GM19455 (cell line): ENCODE results near the gene ORAI3.

ENCODE experiments used
- ATAC-seq: cut with Tn5 transposase; IDR thresholded peaks from one replicate; pipeline ENCODE4 v1.9.1; 2021; ENCODE audit not compliant: unreplicated experiment

The ORAI3 gene

GRCh38 chr16:30946671-30947540 lies 2.0 kb upstream of the ORAI3 start:
- ATAC-seq = no peak

GRCh38 chr16:30947541-30947858 lies 1.4 kb upstream of the ORAI3 start:
- ATAC-seq = no peak

- ATAC-seq = peak; percentile 12
Observed at GRCh38 chr16:30947859-30948666, 805 bp upstream of the ORAI3 start.

- peak; percentile 45 for ATAC-seq
Observed at GRCh38 chr16:30949650-30950515, 1.0 kb downstream of the ORAI3 start.

- ATAC-seq = no peak
Observed at GRCh38 chr16:30950516-30951065, 1.7 kb downstream of the ORAI3 start.

GRCh38 chr16:30951193-30951592 lies 2.3 kb downstream of the ORAI3 start:
- no peak for ATAC-seq

- ATAC-seq = no peak
Observed at GRCh38 chr16:30951750-30952149, 2.9 kb downstream of the ORAI3 start.

- no peak for ATAC-seq
Observed at GRCh38 chr16:30953111-30953510, 4.2 kb downstream of the ORAI3 start.

DNA sequence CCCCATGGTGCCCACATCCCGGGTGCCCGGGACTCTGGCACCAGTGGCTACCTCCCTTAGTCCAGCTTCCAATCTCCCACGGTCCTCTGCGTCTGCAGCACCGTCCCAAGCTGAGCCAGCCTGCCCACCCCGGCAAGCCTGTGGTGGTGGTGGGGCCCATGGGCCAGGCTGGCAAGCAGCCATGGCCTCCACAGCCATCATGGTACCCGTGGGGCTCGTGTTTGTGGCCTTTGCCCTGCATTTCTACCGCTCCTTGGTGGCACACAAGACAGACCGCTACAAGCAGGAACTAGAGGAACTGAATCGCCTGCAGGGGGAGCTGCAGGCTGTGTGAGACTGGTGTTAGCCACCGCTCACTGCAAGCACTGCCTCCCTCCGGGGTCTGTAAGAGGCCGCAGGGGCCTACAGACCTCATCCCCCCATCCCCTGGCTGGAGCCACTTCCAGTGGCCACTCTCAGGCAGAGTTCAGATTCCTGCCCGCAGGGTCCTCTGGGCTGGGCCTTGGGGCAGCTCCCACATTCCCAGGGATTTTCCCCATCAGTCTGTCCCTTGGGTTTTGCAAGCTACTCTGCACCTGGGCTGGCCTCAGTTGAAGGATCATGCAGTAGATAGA lies 4.8 kb downstream of the ORAI3 start:
- ATAC-seq = no peak

DNA sequence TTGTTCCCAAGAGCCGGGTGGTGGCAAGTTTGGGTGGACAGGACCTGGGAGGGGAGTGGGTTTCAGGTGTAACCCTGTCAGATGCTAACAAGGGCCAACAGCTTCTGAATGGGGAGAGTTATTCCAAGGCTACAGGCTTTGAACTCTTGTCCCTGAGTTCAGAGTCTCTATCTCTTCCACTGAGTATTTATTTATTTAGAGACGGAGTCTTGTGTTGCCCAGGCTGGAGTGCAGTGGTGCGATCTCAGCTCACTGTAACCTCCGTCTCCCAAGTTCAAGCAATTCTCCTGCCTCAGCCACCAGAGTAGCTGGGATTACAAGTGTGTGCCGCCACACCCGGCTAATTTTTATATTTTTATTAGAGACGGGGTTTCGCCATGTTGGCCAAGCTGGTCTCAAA lies 6.1 kb downstream of the ORAI3 start:
- no peak for ATAC-seq

DNA sequence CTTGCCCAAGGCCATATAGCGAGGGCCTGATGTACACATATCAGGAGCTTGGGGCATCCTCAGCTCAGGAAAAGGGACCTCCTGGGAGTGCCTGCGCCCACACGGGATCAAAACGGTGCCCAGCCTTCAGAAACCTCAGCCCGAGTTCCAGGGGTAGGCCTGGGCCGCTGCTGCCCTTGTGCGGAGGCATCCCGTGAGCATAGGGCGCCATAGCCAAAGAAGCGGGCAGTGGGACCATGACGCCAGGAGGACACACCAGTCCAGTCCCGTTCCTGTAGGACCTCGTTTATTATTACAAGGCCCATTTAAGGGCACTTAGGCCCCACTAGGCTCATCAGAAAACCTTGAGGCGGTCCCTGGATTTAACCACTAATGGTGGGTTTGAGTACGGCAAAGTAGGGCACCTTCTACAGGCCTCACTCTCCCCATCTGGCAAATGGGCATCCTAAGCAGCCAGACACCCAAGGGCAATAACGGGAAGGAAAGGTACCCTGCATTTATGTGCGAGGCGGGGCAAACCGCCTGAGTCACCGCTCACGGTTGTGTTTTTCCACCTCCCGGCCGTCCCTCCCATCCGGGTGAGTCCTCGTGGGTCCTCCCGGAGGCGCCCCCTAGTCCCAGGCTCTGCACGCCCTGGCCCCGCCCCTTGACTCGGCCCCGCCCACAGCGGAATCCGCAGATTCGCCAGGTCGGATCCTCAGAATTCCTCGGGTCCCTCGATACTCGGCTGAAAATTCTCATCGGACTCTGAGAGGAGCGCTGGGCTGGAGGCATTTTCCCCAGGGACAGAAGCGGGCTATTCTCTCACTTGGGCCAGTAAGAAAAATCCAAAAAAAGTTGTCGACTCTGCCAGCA lies 8.0 kb downstream of the ORAI3 start:
- peak; percentile 55 for ATAC-seq

- peak; percentile 74 for ATAC-seq
Observed at GRCh38 chr16:30957456-30958174, 8.7 kb downstream of the ORAI3 start, which contains the start of gene SETD1A. Gene SETD1A, plus strand, starts transcription at chr16:30957754. Its CDS starts 978 bp downstream, at chr16:30958732.

- peak; percentile 15 for ATAC-seq
Observed at GRCh38 chr16:30958175-30959079, 9.6 kb downstream of the ORAI3 start.

DNA sequence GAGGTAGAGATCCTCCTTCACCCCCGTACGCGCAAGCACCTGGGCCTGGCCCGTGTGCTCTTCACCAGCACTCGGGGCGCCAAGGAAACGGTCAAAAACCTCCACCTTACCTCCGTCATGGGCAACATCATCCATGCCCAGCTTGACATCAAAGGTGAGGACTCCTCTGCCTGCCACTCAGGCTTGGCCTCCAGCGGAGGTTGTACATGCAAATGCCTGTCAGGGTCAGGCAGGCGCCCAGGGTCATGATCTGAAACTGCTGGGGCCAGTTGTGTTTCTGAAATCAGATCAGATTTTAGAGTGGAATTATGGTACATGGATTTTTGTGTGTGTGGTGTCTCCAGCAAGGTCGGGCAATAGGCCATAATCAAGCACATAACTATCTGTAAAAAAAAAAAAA lies 12.5 kb downstream of the ORAI3 start:
- no peak for ATAC-seq

GRCh38 chr16:30963925-30964511 lies 15.2 kb downstream of the ORAI3 start:
- no peak for ATAC-seq

GRCh38 chr16:30964574-30965226 lies 15.8 kb downstream of the ORAI3 start:
- ATAC-seq = no peak

- ATAC-seq = no peak
Observed at GRCh38 chr16:30965436-30965835, 16.6 kb downstream of the ORAI3 start.
